HG03378 (cell line): ENCODE measurements around the gene NET1.

Source experiments
- ATAC-seq: cut with Tn5 transposase; IDR thresholded peaks from one replicate; pipeline ENCODE4 v1.9.1; 2021; ENCODE audit warnings: mild to moderate bottlenecking, moderate library complexity; ENCODE audit not compliant: unreplicated experiment

Gene NET1

GRCh38 chr10:5479481-5480161 is 67.3 kb downstream of the NET1 start:
- ATAC-seq, result no peak

DNA sequence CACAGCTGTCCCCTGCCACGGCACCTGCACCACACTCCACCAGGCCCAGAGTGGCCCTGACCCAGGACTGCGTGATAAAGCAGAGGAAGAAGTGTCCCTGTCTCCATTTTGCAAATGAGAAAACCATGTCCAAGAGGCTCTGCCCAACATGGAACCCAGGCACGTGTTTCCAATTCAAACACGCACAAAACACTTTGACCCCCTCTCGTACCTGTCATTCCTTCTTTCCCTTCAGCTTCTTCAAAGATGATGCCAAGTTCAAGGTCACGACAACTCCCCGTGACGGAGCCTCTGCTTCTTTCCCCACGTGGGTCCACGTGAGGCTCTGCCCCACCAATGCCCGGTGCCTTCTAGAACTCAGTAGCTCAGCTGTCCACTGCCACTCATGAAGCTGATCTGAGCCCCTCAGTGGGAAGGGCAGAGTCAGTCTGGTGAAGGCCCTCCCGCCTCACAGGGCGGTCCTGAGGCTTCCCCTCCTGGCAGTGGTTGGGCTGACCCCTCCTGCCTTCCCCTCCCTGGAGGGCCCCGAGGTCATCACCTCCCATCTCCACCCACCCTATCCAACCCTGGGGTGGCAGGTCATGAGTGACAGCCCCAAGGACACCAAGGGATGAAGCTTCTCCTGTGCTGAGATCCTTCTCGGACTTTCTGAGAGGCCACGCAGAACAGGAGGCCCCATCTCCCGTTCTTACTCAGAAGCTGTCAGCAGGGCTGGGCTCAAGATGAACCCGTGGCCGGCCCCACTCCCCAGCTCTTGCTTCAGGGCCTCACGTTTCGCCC is 68.0 kb downstream of the NET1 start:
- ATAC-seq, result no peak

- ATAC-seq, result no peak
Measured at GRCh38 chr10:5481121-5481520, 68.8 kb downstream of the NET1 start.

DNA sequence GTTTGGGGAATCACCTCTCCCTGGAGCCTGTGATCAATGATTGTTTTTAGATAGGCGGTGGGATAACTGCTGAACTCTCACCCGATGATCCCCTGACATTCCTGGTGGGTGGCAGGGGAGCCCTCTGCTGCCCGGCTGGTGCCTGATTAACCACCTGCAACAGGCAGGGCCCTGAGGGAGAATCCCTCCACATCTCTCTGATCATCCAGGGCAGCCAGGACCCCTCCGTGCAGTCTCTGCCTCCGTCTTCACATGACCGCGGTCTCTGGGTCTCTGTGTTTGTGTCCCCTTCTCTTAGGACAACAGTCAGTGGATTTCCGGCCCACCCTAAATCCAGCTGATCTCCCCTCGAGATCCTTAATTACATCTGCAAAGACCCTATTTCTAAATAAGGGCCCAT is 69.7 kb downstream of the NET1 start:
- ATAC-seq, result no peak

DNA sequence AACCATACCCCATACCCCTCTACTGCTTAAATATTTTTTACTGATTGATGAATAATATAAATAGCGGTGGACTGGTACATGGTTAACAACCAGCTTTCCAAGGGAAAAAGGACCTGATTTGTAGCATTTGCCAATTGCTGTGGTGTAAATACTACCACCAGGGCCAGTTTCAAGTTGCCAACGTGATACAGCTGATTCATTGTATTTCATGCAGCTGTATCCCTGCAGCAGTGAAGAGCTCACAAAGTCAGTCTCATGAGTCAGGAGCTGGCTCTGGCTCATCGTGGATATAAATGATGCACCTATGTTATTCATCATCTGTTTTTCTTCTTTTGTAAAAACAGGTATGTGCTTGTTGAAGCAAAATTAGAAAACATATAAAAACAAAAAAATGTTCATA is 71.8 kb downstream of the NET1 start:
- ATAC-seq, result no peak

DNA sequence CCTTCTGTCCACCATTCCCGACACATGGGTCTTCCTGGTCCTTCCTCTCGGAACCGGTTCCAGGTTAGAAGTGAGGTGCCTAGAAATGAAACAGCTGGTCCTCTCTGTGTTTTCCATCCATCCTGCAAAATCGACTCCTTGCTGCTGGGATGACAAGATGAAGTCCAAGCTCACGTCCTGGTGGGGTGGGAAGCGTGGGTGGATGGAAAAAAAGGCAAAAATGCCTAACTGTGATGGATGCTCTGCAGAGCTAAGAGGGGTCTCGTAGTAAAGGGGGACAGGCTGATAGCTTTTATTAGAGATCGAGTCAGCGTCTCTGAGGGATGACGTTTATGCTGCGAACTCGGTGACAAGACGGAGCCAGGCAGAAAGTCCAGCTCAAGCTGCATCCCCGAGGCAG is 72.9 kb downstream of the NET1 start:
- no peak for ATAC-seq

DNA sequence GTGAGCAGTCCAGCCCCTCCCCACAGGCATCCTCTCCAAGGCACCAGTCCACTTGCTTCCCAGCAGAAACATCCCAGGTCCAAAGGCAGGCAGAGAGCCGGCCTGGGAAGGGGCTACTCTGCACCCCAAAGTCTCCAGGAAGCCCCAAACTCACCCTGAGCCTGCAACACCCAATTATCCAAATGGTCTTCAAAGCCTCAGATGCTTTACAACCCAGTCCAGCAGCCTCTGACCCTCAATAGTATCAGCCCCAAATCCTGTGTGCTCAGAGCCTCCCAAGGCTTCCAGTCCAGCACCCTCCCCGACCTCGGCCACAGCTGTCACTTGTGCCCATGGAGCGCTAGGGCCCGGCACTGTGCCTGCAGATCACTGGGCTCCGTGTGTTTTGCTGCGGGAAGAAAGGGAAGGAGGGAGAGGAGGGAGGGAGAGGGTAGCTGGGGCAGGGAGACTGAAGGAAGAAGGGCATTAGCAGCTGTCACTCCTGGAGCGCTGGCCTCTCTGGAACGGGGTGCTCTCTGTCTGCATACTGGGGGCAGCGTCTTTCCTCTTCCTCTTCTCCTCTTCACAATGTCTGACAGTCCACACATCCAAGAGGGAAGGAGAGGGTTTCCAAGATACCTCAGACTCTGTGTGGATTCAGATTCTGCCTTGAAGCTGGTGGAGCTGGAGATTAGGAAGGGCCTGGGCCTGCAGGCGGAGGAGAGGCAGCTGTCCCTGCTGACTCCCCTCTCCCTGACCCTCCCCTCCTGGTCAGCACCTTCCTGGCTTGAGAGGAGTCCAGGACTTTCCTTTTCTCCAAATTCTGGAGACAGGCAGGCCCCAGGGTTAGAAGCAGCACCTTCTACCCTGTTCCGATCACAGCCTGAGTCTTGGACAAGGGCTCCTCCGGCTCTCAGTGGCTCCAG is 73.8 kb downstream of the NET1 start:
- ATAC-seq, result no peak

DNA sequence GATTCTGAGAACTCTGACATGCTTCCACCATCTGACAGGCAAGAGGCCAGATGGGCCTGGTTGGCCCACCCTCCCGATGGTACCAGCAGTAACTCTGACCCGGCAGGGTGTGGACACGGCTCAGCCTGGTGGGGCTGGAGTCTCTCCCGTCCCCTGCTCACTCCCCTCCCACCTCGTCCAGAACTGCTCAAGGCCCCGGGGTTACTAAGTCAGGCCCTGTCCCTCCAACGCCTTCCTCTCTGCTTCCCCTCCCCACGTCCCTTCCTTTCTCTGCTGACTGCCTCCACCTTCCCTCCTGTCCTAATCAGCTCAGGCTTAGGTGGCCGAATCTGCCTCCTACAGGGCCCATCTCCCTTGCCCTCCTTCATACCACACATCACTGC is 74.5 kb downstream of the NET1 start:
- ATAC-seq, result no peak

- no peak for ATAC-seq
Measured at GRCh38 chr10:5488272-5489161, 76.2 kb downstream of the NET1 start.

- no peak for ATAC-seq
Measured at GRCh38 chr10:5490032-5490431, 77.7 kb downstream of the NET1 start.

- no peak for ATAC-seq
Measured at GRCh38 chr10:5490698-5491464, 78.5 kb downstream of the NET1 start.

- ATAC-seq, result no peak
Measured at GRCh38 chr10:5491477-5491876, 79.1 kb downstream of the NET1 start.

DNA sequence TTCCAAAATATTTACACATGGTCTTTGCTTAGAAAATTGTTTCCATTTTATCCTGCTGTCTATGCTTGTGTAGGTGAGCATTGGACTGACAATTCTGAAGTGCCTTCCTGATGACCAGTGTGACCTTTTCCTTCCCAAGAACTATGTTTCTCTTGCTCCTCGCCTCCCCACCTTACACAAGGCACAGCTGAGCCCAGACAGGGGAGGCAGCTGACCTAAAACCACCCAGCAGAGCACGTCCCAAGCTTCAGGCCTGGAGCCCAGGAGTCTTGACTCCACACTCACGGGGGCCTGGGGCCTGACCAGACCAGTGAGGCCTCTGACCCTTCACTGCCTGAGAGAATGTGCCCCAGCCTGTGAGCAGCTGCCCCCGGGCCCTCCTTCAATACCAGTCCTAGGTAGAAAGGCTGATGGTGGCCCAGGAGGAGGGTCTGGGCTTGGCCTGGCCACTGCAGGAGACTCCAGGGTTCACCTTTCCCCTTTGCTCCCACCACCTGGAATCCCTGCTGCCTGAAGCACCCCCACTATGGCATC is 80.0 kb downstream of the NET1 start:
- ATAC-seq, result no peak

DNA sequence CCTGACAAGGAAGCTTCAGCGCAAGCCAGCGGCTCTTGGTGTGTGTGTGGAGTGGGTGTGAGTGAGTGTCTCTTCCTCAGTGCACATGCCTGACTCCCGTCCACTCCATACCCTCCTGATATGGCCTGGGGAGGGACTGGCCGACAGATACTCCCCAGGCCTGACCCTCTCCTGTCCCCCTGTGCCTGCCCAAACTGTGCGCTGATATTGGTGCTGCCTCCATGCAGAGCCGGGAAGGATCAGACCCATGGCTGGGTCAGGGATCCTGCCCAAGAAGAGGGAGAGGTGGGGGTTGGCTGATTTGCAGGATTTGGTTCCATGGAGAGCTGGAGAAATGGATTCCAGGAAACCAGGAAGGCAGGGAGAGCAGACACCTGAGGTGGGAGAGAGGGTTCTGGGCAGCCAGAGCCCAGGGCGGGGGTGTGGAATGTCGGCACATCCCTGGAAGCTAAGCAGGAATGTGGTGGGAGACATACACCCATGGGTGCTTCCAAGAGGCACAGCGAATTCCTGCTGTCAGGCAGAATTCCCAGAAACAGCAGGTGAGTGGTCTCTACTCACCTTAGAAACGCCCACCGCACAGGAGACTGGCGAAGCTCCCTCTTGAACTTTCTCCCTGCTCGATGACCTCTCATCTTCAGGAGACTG is 80.7 kb downstream of the NET1 start:
- ATAC-seq, result no peak

DNA sequence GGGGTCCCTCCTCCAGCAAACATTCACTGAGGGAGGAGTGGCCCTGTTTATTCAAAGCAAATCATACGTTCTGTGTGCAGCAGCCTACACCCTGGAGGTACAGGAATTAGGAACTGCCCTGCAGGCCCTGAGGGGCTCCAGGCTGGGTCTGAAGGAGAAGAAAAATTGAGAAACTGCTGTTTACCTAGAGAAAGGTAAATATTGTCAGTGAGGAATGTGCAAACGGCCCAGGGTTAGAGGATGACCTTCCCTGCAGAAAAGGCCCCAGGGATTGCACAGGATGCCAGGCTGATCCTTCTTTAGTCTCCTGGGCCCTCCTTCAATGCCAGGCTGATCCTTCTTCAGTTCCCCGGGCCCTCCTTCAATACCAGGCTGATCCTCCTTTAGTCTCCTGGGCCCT is 81.3 kb downstream of the NET1 start:
- ATAC-seq, result no peak

DNA sequence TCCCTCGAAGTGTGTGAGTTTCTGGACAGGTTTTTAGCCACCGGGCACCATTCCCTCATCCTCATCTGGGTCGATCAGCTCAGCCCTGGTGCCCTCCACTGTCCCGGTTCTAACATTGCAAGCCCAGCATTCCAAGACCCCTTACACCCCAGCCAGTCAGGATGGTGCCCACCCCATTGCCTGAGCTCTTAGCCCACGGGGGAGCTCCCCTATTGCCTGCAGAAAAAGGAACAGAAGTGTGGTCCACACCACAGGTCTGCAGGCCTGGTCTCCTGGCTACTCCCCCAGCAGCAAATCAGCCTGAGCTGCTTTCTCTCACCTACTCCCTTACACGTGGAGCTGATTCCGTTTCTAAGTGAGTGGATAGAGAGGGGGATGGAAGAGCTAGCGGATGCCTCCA is 82.3 kb downstream of the NET1 start:
- ATAC-seq, result no peak

DNA sequence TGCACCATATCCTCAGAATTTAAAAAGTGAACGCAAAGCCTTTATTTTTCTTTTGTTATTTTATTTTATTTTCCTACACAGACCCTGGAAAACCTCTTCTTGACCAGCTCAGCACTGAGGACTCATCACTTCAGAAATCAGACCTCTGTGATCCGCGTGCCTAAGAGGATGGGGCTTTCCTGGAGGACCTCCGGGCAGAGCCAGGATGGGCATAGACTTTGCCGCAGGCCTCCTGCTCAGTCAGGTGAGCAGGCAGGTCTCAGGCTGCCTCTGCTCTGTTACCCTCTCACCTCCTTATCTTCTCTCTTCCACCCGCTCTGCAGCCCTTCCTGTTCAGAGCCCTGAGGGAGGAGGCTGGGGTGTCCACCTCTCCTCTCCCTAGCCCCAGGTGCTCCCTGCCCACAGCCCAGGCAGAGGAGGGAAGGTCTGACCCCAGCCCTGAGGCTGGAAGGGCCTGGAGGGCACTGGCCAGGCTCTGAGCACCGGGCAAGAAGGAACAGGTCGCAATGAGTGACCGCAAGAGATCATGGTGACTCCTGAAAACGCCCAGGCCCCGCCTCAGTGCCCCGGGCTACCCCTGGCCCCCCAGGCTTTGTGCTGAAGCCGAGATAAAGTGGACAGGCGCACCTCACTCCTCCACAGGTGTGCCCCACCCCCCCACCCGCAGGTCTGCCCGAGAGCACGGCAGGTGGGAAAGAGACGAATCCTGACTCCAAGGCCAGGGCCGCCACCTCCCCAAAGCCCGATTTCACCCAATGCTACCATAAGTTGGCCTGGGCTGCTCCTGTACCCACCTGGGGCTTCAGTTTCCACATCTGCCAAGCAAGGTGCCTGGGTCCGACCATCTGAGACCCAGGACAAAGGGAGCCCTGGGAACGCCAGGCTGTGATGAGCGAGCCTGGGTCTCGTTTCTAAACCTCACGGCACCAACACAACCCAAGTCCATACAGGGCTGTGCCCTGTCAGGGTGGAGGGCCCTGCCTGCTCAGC is 84.2 kb downstream of the NET1 start:
- no peak for ATAC-seq

DNA sequence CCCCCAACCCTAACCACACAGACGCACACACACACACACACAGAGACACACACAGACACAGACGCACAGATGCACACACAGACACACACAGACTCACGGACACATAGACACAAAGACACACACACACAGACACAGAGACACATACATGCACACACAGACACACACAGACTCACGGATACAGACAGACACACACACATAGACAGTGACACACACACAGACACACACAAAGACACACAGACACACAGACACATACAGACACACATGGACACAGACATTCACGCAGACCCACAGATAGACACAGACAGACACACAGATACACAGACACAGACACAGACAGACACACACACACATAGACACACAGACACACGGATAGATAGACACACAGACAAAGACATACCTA is 84.9 kb downstream of the NET1 start:
- ATAC-seq, result no peak
